HG02943 (cell line): ENCODE data around the gene CAMK2B.

ENCODE experiments used
- ATAC-seq: cut with Tn5 transposase; IDR thresholded peaks from one replicate; pipeline ENCODE4 v1.9.1; 2021; ENCODE audit warnings: mild to moderate bottlenecking, low read depth, moderate library complexity; ENCODE audit not compliant: unreplicated experiment

The CAMK2B gene

DNA sequence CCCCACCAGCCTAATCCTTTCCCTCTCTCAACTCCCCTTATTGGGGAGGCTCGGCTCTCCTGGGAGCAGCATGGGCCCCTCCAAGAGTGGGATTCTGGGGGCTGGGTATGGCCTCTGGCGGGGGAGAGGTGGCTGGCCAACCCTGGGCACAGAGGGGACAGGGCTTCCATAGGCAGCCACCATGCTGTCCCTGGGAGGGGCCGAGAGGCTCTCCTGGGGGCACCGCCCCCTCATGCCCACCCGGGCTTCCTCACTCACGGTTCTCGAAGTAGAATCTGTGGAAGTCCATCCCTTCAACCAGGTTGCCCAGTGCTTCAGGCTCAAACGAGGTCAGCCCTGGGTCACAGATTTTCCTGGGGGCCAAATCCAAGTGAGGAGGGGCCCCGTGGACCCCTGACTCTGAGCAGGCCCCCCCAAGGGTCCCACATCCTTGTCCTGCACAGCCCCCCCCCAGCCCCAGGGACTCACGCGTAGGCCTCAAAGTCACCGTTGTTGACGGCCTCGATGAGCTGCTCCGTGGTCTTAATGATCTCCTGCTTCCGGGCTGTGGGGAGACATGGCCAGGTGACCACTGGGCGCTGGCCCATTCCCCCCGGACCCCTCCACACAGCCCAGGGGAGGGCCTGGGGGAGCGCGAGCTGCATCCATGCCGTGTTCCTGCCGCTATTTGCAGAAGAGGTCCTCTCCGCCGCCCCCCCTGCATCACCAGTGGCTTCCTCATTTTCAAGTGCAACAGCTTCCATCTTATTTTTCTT, 104.9 kb downstream of the CAMK2B start:
- ATAC-seq, result no peak

DNA sequence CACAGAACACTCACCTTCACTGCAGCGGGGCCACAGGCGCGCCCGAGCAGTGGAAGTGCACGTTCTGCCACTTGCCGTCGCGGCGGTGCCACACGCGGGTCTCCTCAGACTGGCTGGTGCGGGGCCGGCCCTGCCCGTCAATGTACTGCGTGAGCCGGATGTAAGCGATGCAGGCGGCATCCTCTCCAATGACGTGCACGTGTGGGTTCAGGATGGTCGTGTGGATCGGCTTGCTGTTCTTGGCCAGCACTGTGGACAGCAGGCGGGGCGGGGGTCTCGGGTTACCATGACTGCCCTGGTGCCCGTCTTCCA, 105.4 kb downstream of the CAMK2B start:
- ATAC-seq, result no peak

DNA sequence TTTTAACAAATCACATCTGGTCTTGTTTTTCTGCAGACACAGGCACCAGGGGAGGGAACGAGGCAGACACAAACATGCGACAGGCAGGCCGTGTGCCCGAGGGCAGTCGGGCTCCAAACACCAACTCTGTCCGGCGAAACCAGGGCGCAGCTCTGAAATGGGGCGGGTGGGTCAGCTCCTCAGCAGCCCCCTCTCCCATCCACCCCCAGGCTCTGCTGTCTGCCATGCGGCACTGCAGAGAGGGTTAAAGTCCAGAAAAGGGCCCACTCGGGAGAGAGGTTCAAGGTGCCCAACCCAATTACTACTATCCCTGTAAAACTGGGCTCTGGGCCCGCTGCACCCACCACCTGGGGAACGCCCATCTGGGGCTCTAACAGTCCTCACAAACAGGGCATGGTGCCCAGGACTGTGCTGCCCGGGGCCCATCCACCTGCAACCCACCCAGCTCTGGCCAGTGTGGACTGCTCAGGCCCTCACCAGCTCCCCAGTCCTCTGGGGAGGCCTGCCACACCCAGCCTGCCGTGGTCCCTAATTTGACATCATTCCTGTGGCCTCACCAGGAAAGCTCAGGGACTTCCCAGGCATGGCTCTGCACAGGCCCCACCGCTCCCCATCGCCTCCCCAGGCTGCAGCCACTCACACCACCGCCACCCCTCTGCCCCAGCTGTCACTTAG, 105.9 kb downstream of the CAMK2B start:
- no peak for ATAC-seq

DNA sequence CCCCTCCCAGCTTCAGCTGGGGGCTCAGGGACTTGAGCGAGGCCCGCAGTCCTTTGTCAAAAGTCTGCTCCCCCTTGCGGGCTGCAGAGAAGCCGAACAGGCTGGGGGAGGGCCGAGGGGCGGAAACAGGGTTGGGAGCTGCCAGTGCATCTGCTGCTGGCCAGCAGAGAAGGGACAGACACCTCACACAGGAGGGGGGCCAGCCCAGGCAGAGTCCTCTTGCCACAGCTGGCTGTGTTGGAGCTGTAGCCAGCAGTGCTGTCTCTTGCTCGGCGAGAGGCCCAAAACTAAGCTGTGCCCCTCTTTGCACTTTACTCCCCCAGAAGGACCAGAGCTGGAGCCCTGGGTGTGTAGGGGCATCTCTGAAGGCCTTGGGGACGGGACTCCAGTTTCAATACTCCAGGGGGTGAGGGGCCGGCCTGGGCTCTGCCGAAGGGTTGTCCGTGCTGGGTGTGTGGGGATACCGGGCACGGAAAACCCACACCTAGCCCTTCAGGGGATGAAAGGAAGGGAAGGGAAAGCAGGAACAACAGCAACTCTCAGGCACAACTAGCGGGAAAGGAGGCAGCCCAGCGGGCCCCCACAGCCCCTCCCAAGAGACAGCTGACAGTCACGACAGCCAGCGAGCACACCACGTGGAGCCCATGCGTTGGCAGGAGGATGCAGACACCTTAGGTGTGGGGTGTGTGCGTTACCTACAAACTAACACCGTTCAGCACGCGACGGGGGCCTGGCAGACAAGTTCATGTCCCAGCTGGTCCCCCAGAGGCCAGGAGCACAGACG, 106.8 kb downstream of the CAMK2B start:
- ATAC-seq, result no peak

DNA sequence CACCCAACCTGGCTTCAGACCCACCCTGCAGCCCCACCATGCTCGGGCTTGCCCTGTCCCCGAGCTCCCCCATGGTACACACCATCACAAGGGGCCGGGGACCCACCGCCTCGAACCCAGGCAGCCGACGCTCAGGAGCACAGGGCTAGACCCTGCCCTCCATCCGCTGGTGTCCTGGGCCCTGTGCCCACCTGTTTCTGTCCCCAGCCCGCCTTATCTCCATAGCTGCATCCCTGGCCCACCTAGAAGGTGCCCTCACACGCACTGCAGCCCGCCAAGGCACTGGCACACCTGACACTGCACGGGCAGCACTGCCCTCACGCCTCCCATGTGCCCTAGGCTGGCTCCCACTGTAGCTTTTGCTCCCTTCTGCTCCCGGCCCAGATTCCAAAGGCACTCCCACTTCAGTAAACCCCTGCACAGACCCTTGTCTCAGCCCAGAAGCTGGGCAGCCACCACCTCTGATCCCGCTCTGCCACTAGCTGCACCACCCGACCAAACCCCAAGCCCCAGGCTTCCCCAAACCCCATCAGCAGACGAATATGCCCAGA, 107.5 kb downstream of the CAMK2B start:
- no peak for ATAC-seq

DNA sequence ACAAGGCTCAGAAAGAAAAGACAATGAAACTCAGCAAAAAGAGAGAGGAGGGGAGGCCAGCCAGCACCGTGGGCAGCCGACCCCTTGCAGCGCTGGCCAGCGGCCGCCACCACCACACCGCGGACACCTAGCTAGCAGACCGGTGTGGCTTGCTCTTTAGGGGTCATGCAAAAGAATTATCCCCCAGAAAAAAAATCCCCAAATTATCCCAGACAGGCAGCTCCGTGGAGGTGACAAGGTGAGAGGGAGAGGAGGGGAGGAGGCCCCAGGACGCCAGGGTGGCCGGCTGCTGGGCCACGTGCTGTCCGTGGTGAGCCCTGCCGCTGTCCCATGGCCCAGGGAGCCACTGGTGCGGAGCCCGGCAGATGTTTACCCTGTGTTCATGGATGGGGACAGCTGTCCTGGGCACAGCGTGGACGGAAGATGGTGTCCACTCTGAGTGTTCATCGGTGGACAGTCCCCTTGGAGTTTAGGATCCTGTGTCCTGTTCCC, 108.1 kb downstream of the CAMK2B start:
- ATAC-seq, result no peak

DNA sequence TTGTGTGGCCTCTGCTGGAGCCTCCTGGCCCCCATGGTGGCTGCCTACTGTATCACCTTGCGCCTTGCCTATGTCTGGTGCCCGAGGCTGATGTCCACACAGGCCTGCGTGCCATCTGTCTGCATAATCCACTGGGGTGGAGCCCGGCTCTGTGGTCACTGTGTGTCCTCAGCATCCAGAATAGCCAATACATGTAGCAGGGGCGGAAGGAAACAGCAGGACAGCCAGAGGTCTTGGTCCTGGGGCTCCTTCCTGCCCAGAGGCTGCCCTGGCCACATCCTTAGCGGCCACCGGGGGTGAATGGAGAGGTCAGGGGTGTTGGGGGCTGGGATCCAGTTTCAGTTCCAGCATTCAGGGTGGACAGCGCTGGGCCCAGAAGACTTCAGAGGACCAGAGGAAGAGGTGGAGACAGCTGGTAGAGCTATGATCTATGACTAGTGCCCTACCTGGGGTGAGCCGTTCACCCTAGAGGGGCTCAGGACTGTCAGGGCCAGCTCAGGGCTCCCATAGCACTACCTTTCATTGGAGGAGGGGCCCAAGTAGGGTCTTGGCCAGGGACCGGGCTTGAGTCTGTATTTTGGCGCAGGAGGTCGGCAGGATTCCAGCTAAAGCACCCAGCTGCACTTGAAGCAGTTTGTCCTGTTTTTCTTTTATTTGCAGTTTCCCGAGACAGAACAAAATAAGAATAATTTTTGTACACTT, 108.7 kb downstream of the CAMK2B start:
- no peak for ATAC-seq

DNA sequence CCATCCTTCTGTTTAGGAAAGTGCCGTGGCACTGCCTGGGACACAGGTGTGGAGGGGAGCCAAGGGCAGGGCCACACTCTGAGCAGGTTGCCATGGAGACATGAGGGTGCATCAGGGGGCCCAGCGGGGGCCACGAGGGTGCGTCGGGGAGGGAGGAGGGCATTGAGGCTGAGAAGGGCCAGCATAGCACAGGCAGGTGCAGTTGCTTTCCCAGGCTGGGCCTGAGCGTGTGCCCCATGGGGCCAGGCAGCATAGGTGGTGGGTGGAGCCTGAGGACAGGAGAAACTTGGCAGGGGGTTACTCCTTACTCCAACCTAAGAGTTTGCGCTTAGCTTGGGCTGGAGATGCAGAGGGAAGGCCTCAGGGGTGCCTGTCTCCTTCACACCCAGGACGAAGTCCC, 109.4 kb downstream of the CAMK2B start:
- no peak for ATAC-seq

DNA sequence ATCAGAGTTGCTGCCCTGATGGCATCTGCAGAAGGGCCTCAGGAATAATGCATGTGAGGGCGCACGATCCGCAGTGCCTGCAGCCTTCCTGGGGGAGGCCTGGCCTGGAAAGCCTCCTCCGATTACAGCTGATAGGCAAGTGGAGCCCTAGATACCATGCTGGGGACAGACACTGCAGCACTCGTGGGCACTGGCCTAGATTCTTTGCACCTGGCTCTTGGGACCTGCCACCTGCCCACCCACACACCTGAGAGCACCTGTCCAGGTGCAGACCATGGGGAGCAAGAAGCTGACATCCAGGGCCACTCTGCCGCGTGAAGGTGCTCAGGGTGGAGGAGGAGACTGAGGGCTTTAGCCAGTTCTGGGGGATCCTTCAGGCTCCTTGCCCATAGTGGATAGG, 109.9 kb downstream of the CAMK2B start:
- ATAC-seq, result no peak

DNA sequence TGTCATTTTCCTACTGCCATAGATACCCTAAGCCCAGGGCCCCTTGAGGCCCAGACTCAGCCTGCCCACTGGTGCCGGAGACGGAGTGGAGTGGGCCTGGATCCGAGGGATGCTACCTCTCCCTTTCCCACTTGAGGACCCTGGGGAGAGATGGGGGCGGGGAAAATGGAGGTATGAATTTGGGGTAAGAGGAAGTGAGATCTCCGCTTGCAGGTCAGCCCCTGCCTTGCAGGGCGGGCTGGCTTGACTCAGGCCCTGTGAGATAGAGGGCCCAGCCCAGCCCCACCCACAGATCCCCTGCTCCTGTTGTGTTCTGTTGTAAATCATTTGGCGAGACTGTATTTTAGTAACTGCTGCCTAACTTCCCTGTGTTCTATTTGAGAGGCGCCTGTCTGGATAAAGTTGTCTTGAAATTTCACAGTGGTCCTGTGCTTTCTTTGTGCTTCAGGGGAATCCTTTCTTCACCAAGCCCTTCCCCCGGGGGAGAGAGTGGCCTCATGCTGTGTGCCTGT, 111.5 kb downstream of the CAMK2B start:
- ATAC-seq, result no peak

DNA sequence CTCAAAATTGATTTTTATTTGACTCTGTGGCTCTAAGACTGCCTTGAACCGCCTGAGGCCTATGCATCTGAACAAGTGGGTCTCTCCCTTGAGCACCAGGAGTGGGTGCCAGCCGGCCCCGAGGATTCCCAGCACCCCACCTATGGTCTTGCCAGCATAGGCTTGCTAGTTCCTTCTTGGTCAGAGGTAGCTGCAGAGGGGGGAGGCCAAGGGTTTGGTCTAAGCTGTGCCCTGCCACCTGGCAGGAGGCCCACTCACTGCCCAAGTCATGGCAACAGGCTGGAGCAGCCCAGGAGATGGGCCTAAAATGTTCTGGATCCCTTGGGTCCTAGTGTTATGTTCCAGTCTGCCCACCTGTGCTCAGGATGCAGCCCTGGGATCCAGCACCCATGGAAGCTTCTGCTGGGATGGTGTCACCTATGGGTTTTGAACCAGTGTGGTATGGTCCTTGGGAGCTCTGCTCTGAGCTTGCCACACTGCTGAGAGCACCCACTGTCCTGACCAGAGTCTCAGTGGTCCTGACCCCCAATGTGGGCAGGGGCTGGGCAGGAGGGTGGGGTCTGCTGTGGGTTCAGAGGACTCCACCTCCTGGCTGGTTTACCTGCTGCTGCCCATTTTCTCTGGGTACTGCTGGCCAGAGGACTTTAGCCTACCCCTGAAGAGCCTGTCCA, 112.1 kb downstream of the CAMK2B start:
- no peak for ATAC-seq

DNA sequence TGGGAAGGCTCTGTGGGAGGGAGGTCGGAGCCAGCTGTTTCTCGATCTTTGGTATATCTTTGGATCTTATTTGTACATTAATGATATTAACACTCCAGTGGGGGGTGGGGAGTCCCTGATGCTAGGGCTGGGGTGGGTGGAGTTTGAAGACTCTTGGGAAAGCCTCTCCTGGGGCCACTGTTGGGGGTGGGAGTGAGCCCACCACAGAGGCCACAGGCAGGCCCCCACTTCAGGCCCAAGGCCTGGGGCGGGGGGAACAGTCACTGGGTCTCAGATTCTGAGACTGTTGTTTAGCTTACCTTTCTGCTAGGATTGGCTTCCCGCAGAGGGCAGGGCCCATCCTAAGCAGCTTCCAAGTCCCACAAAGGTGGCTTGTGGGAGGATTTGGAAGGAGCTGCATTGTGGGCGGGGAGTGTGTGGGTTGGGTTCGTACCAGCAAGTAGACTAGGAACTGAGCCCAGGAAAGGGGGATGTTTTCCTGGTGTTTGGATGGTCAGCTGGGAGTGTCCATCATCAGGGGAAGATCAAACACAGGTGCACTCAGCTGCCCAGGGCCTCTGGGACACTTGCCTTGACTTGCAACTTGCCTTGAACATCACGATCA, 112.7 kb downstream of the CAMK2B start:
- no peak for ATAC-seq

DNA sequence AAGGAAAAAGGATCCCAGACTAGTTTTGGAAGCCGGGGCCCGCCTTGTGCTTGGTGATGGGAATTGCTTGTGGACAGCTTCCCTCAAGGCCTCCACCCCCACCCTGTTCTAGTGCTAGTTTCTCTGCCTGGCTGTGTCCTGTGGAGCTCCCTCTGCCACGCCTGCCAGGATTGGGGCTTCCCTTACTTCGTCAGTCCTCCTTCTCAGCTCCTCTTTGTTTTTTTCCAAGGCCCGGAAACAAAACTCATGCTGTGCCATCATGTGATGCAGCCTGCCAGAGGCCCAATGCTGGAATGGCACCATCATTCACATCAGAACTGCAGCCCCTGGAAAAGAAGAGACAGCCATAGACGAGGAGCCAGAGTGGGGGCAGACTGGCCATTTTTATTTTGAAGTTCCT, 113.4 kb downstream of the CAMK2B start:
- no peak for ATAC-seq

DNA sequence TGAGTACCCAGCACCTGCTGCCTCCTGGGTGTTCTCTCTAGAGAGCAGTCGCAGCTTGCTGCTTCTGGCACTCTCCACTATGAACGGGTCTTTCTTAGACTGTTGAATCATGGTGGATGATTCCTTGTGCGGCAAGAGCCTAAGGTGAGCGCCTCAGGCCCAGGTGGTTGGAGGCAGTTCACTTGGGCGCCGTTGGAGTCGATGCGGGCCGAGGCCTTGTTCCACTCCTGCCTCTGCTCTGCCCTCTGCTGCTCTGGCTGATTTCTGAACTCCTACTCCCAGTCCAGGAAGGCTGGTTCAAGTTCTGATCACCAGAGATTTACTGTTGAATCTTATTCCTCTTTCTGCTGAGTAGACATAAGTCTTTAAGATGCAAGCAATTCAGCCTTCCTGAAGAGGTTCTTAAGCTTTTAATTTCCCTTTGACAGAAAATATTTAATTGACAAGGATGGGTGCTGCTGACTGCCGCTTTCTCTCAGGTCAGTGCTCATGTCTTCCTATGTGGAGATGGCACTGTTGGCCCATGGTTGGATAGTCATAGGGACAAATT, 114.2 kb downstream of the CAMK2B start:
- no peak for ATAC-seq

DNA sequence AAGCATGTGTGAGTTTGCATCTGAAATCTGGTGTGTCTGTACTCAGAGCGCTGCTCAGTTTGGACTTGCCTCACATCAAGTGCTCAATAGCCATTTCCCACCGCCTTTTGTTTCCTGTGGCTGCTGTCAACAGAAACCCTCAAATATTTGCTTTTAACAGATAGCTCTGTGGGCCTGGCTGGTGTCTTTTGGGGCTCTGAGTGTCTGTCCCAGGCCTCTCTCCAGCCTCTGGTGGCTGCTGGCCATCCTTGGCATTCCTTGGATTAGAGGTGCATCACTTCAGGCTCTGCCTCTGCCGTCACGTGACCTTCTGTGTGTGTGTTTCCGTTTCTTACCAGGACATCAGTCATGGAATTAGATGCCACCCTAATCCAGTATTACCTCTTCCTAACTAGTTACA, 115.3 kb downstream of the CAMK2B start:
- ATAC-seq, result no peak

DNA sequence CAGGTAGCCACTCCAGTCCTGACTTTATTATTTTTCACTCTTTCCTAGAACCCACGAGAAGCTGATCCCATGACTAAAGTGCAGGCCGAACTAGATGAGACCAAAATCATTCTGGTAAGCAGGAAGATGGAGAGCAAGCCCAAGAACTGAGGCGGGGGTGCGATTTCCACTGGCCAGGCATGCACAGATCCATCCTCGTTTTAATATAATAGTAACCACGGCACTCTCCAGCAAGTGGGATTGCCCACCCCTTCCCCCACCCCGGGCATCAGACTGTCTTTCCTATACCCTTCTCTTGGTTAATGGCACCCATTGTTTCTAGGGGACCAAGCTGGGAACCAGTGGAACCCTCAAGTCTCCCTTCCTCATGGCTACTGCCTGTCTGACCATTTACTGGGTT, 117.3 kb downstream of the CAMK2B start:
- ATAC-seq, result no peak

DNA sequence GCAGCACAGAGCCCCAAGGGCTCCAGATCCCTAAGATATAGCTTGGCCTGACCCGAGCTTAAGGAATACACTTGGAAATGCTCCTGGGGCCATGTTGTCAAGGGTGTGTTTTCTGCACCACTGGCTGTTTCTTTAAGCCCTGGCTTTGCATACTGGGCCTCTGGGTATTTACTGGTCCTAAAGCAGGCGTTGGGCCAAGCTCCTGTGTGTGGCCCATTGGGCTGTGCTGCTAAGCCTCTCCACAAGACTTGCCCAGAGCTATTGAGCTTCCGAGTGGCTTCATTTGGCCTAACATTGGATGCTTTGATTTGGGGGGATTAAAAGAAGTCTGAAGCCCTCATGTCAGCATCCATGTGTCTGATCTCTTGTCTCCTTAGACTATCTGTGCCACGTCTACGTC, 119.4 kb downstream of the CAMK2B start:
- no peak for ATAC-seq

DNA sequence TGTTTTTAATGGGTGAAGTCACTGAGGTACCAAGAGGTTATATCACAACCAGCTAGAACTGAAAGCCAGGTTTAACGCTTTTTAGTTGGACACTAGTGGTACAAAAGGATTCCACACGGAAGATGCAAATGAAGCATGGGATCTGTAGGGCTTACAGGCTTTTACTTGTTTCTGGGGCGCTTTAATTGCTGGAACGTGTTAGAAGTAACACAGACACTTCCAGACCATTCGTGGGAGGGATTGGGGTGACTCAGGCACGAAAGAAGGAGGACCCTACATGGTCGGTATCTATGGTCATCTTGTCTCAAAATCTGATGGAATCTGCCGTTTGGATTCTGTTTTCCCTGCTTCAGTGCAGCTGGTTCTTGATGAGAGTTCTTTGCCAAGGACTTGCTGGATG, 123.6 kb downstream of the CAMK2B start:
- no peak for ATAC-seq
